Measurements from ENCODE around the gene IQSEC3. TPM values are rescaled to one million over a fixed set of nuclear protein-coding genes. Genes with fewer than 3 reads are reported as not detected.

Gene IQSEC3
- total RNA-seq, 1 experiment from 2014 or later, result 0.55 TPM

DNA sequence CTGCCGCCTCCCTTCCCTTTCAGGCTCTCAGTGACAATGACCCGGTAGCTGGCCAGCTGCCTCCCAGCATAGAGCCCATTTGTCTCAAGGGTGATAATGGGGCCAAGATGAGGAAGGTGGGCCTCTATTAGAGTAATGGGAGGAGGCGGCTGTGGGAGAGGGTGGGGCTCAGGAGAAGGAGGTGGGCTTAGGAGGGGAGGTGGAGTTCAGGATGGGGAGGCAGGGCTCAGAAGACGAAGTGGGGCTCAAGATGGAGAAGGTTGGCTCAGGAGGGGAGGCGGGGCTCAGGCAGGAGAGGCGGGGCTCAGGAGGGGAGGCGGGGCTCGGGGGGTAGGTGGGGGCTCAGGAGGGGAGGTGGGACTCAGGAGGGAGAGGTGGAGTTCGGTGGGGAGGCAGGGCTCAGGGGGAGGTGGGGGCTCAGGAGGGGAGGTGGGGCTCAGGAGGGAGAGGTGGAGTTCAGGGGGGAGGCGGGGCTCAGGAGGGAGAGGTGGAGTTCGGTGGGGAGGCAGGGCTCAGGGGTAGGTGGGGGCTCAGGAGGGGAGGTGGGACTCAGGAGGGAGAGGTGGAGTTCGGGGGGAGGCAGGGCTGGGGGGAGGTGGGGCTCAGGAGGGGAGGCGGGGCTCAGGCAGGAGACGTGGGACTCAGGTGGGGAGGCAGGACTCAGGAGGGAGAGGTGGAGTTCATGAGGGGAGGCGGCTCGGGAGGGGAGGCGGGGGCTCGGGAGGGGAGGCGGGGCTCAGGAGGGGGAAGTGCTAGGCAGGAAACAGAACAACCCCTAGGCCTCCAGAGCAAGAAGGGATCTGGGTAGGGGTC, 36.8 kb downstream of the IQSEC3 start:
- Histone ChIP-seq H3K56ac (ENCODE audit: insufficient read length, low read depth, low read length) (no peak overlapping the region), H4K8ac (replicated peaks; ENCODE audit: insufficient read length, low read depth, low read length) (no peak overlapping the region), H4K20me1 (ENCODE audit: control insufficient read depth, insufficient read depth, insufficient read length) (no peaks in the 10 kb centered on the region), H3K4ac (ENCODE audit: low read depth, low read length) (no peak overlapping the region), H3K9ac (ENCODE audit: extremely low read depth, insufficient read length, low read length) (no peak overlapping the region), H3K14ac (ENCODE audit: insufficient read depth, low read length) (no peak overlapping the region; the same call in 1 of the 2 replicates), H3K27me3 (ENCODE audit: insufficient read depth, low read length) (no peaks in the 10 kb centered on the region; the same call in 1 of the 2 replicates), H2BK12ac (ENCODE audit: insufficient read length, low read depth, low read length) (no peak overlapping the region), H3K27ac (ENCODE audit: insufficient read length, low read depth, low read length) (no peak overlapping the region), H2AK5ac (ENCODE audit: insufficient read length, low read length) (no peak overlapping the region), H3K23me2 (ENCODE audit: insufficient read length, low read depth, low read length, poor library complexity, severe bottlenecking) (peaks cover 3% of the 10 kb centered on the region), H3K4me1 (ENCODE audit: insufficient read depth, low read length) (peaks cover 5% of the 10 kb centered on the region; the same call in 1 of the 2 replicates), H2BK20ac (ENCODE audit: low read depth, low read length, poor library complexity, severe bottlenecking) (no peak overlapping the region), H3K4me2 (ENCODE audit: insufficient read depth, insufficient read length, low read length) (peak overlapping the region; percentile 40), H2BK5ac (ENCODE audit: insufficient read length, low read length) (no peak overlapping the region), H3K18ac (ENCODE audit: insufficient read length, low read depth, low read length) (peak overlapping the region; percentile 27), H3K9me3 (ENCODE audit: control insufficient read depth, low read depth, low read length) (no peaks in the 10 kb centered on the region), H2BK15ac (ENCODE audit: low read depth, low read length) (no peak overlapping the region), H3T11ph (ENCODE audit: low read length) (no peak overlapping the region), H4K91ac (ENCODE audit: insufficient read length, low read depth, low read length) (no peak overlapping the region), H3K23ac (ENCODE audit: insufficient read length, low read depth, low read length) (no peak overlapping the region), H2BK120ac (ENCODE audit: low read depth, low read length, poor library complexity, severe bottlenecking) (no peak overlapping the region), H2AFZ (ENCODE audit: low read length) (peak overlapping the region; percentile 26), H3K79me2 (ENCODE audit: insufficient read depth, low read length) (no peaks in the 10 kb centered on the region), H3K79me1 (ENCODE audit: insufficient read depth, low read depth, low read length, poor library complexity, severe bottlenecking) (no peaks in the 10 kb centered on the region), H4K5ac (ENCODE audit: insufficient read length, low read depth, low read length) (no peak overlapping the region)
- peaks cover 40 to 69% of the 10 kb centered on the region in 2 experiments for H3K4me1 Mint-ChIP-seq
- peak overlapping the region in 2 of 3 experiments; percentile 41 to 92; a peak in 2 of 7 replicates for H3K27ac Mint-ChIP-seq
- peak; percentile 96 for DNase-seq
- WGBS (ENCODE audit: extremely low coverage, insufficient read length, low lambda C conversion rate), result no CpG with 5 or more reads among the region's 19 CpGs
- TF ChIP-seq, protein P1, sequence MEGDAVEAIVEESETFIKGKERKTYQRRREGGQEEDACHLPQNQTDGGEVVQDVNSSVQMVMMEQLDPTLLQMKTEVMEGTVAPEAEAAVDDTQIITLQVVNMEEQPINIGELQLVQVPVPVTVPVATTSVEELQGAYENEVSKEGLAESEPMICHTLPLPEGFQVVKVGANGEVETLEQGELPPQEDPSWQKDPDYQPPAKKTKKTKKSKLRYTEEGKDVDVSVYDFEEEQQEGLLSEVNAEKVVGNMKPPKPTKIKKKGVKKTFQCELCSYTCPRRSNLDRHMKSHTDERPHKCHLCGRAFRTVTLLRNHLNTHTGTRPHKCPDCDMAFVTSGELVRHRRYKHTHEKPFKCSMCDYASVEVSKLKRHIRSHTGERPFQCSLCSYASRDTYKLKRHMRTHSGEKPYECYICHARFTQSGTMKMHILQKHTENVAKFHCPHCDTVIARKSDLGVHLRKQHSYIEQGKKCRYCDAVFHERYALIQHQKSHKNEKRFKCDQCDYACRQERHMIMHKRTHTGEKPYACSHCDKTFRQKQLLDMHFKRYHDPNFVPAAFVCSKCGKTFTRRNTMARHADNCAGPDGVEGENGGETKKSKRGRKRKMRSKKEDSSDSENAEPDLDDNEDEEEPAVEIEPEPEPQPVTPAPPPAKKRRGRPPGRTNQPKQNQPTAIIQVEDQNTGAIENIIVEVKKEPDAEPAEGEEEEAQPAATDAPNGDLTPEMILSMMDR (conservative IDR thresholded peaks at IDR 0.05), result no peak
- peak overlapping the region; percentile 36 to 73 for H3K4me3 Mint-ChIP-seq
- peaks cover 0 to 3% of the 10 kb centered on the region in 2 experiments; a peak in 2 of 5 replicates for H3K9me3 Mint-ChIP-seq
- H3K27me3 Mint-ChIP-seq (ENCODE audit: low read depth), result peaks cover 31% of the 10 kb centered on the region
- no peaks in the 10 kb centered on the region for H3K36me3 Mint-ChIP-seq (ENCODE audit: insufficient read depth in 1 of 3, low read depth in 3 of 3)

Measured in H9 (cell line).